ENCODE measurements around the gene FHIP1B.
"Not testable (repeated sequence)": the region's sequence is repeated elsewhere in the genome, so short reads cannot be mapped to it uniquely, and the experiment has no call there.

Gene FHIP1B

GRCh38 chr11:6234387-6235107 lies at the start of gene FHIP1B:
FHIP1B (minus strand) TSS chr11:6234636; CDS start chr11:6224516, 10,120 bp downstream.
- DNase-seq (ENCODE audit: low spot score), result peak; percentile 98

GRCh38 chr11:6283453-6284023 lies 49.1 kb upstream of the FHIP1B start:
- DNase-seq (ENCODE audit: low spot score), result no peak

GRCh38 chr11:6280809-6281208 lies 46.4 kb upstream of the FHIP1B start:
- DNase-seq (ENCODE audit: low spot score), result not testable (repeated sequence)

- DNase-seq (ENCODE audit: low spot score), result no peak
These were observed 38.8 kb upstream of the FHIP1B start for GRCh38 chr11:6273188-6273587.

GRCh38 chr11:6271598-6271997 lies 37.2 kb upstream of the FHIP1B start:
- no peak for DNase-seq (ENCODE audit: low spot score)

GRCh38 chr11:6270584-6271246 lies 36.3 kb upstream of the FHIP1B start:
- no peak for DNase-seq (ENCODE audit: low spot score)

- no peak for DNase-seq (ENCODE audit: low spot score)
These were observed 35.6 kb upstream of the FHIP1B start for GRCh38 chr11:6269994-6270393.

GRCh38 chr11:6268820-6269219 lies 34.4 kb upstream of the FHIP1B start:
- no peak for DNase-seq (ENCODE audit: low spot score)

GRCh38 chr11:6263662-6264061 lies 29.2 kb upstream of the FHIP1B start:
- DNase-seq (ENCODE audit: low spot score), result no peak

GRCh38 chr11:6260207-6260726 lies 25.8 kb upstream of the FHIP1B start:
- DNase-seq (ENCODE audit: low spot score), result no peak

GRCh38 chr11:6258571-6259081 lies 24.2 kb upstream of the FHIP1B start:
- DNase-seq (ENCODE audit: low spot score), result no peak

GRCh38 chr11:6258141-6258540 lies 23.7 kb upstream of the FHIP1B start:
- no peak for DNase-seq (ENCODE audit: low spot score)

- DNase-seq (ENCODE audit: low spot score), result no peak
These were observed 18.8 kb upstream of the FHIP1B start for GRCh38 chr11:6253197-6253596.

- no peak for DNase-seq (ENCODE audit: low spot score)
These were observed 17.6 kb upstream of the FHIP1B start for GRCh38 chr11:6251990-6252473.

GRCh38 chr11:6251120-6251733 lies 16.8 kb upstream of the FHIP1B start:
- peak; percentile 81 for DNase-seq (ENCODE audit: low spot score)

GRCh38 chr11:6249770-6250555 lies 15.5 kb upstream of the FHIP1B start:
- DNase-seq (ENCODE audit: low spot score), result peak; percentile 86

- not testable (repeated sequence) for DNase-seq (ENCODE audit: low spot score)
These were observed 14.5 kb upstream of the FHIP1B start for GRCh38 chr11:6248897-6249296.

- no peak for DNase-seq (ENCODE audit: low spot score)
These were observed 13.8 kb upstream of the FHIP1B start for GRCh38 chr11:6248248-6248647.

- DNase-seq (ENCODE audit: low spot score), result no peak
These were observed 11.1 kb upstream of the FHIP1B start for GRCh38 chr11:6245536-6245935.

- no peak for DNase-seq (ENCODE audit: low spot score)
These were observed 6.9 kb upstream of the FHIP1B start for GRCh38 chr11:6241316-6241715.

GRCh38 chr11:6240781-6241180 lies 6.3 kb upstream of the FHIP1B start:
- no peak for DNase-seq (ENCODE audit: low spot score)
